ENCODE data around the gene ATOSB. TPM values are rescaled to one million over a fixed set of nuclear protein-coding genes. Genes with fewer than 3 reads are reported as not detected.

ATOSB gene
- polyA plus RNA-seq, 3 donors = 11.1 to 15.1 (median 12.9) TPM

GRCh38 chr9:35070823-35071813 lies 44.5 kb downstream of the ATOSB start:
- no peak for DNase-seq (ENCODE audit: extremely low read depth in 1 of 11, low read depth in 9 of 11, low spot score in 4 of 11)

DNA sequence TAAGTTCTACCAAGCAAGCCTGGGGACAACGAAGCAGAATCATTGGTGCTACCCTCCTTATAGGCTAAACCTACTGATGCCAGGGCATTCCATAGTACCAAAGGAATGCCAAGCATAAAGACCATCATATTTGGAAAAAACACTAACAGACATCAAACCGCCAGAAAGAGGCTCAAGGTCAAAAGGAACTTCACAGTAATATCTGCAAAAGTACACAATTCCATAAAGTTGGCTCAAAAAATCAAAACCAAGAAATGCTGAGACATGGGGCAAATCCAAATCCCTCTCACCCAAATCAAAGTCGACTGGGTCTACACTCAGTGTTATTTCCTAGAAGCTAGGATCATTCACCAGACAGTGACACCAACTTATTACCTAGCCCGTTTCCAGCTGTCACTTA lies 46.6 kb downstream of the ATOSB start:
- no peak for DNase-seq (ENCODE audit: extremely low read depth in 1 of 11, low read depth in 9 of 11, low spot score in 4 of 11)

DNA sequence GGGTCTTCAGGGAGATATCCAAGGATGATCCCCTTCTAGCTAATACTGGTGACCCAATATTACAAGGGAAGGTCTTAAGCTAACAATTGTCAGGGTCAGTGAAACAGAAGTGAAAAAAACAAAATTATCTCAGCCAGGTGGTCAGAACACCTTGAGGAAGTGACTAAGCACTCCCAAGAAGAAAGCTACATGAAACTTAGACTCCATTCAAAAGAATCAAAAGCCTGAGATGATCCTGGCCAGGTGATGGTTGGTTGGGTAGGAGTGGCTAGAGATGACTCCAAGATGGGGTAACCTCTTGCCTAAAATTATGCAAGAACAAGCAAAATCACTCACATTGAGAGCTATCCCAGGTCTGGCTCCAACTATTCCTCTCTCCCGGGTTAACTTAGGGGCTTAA lies 48.6 kb downstream of the ATOSB start:
- no peak for DNase-seq (ENCODE audit: extremely low read depth in 1 of 11, low read depth in 9 of 11, low spot score in 4 of 11)

DNA sequence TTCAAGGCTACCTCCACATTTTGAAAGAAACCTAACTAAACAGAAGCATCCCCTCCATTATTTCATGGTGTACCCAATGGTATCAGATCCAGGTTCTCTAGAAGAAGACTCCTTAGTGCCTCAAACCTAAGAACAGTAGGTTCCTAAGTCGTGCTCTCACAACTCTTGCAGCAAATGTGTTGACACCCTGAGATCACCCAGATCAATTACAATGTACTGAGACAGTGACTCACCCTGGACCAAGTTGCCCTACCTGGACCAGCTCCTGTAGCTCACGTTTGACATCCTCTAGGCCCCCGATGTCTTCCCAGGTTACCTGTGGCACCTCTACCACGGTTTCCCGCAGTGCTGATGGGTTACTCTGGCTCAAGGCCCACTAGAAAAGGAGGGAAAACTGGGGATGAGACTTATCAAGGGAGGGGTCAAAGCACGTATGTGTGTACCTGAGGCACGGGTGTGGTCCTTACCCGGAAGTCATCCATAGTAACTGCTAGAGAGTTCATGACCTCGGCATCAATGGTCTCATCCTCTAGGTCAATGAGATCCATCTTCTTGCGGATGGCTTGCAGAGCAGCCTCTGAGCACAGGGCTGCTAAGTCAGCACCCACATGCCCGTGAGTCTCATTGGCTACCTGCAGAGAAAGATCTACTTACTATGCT lies 55.0 kb downstream of the ATOSB start:
- no peak for DNase-seq (ENCODE audit: extremely low read depth in 1 of 11, low read depth in 9 of 11, low spot score in 4 of 11)

DNA sequence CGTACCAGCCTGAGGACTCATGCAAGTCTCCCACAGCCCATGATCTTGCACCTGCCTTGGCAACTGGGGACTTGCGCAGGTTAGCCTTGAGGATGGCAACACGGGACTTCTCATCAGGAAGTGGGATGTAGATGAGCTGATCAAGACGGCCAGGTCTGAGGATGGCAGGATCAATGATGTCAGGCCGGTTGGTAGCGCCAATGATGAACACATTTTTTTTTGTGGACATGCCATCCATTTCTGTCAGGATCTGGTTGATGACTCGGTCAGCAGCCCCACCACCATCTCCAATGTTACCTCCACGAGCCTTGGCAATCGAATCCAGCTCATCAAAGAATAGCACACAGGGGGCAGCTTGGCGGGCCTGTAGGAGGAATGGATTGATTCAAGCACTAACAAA lies 56.2 kb downstream of the ATOSB start:
- no peak for DNase-seq (ENCODE audit: extremely low read depth in 1 of 11, low read depth in 9 of 11, low spot score in 4 of 11)

- no peak for DNase-seq (ENCODE audit: extremely low read depth in 1 of 11, low read depth in 9 of 11, low spot score in 4 of 11)
Observed at GRCh38 chr9:35057271-35057620, 58.4 kb downstream of the ATOSB start.

GRCh38 chr9:35056571-35057270 lies 58.9 kb downstream of the ATOSB start:
- DNase-seq (ENCODE audit: extremely low read depth in 1 of 11, low read depth in 9 of 11, low spot score in 4 of 11) = no peak

DNA sequence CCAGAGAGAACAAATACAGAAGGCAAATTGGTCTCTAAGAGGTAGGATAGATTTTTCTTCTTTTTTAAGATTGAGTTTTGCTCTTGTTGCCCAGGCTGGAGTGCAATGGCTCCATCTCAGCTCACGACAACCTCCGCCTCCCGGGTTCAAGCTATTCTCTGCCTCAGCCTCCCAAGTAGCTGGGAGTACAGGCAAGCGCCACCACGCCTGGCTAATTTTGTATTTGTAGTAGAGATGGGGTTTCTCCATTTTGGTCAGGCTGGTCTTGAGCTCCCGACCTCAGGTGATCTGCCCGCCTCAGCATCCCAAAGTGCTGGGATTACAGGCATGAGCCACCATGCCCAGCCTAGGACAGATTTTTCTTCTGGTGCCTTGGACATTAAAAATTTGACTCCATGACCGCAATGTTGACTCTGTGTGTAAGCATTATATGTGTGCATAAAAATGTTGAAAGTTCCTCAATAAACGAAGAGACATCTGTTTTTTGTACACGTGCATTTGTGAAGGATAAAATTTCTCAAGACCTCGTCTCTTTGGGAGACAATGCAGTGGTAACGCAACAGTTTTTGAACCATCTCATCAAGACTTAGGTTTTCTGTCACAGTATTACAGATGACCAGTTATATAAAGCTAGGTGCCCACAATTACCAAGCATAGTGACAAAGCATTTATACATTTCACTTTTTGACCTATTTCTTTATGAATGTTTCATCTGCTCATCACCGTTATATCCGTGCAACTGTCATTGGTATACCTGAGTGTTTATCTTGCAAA lies 60.6 kb downstream of the ATOSB start:
- DNase-seq (ENCODE audit: extremely low read depth in 1 of 11, low read depth in 9 of 11, low spot score in 4 of 11) = no peak

- DNase-seq (ENCODE audit: extremely low read depth in 1 of 11, low read depth in 9 of 11, low spot score in 4 of 11) = no peak
Observed at GRCh38 chr9:35054185-35054835, 61.4 kb downstream of the ATOSB start.

Other genes with a start within 250 kb of the ATOSB start
- under 1 TPM; 0.14 to 0.47 (median 0.18) TPM for gene PHF24, start 157.6 kb downstream of the ATOSB start, polyA plus RNA-seq (ENCODE audit: insufficient read length in 3 of 3)
- gene DNAJB5, start 126.1 kb downstream of the ATOSB start, polyA plus RNA-seq (ENCODE audit: insufficient read length in 3 of 3) = 10 to 100 TPM in 2 of 3 donors, 1 to 10 TPM in 1; 8.1 to 12.1 (median 10.0) TPM
- 100 to 1,000 TPM; 242 to 277 (median 251) TPM for gene VCP, start 43.2 kb downstream of the ATOSB start, polyA plus RNA-seq (ENCODE audit: insufficient read length in 3 of 3)
- 10 to 100 TPM; 39.7 to 44.9 (median 42.9) TPM for gene FANCG, start 35.9 kb downstream of the ATOSB start, polyA plus RNA-seq (ENCODE audit: insufficient read length in 3 of 3)
- 10 to 100 TPM; 29.8 to 40.0 (median 33.8) TPM for gene PIGO, start 19.3 kb downstream of the ATOSB start, polyA plus RNA-seq (ENCODE audit: insufficient read length in 3 of 3)
- 100 to 1,000 TPM; 125 to 135 (median 130) TPM for gene STOML2, start 12.7 kb downstream of the ATOSB start, polyA plus RNA-seq (ENCODE audit: insufficient read length in 3 of 3)
- 10 to 100 TPM; 25.5 to 29.6 (median 26.9) TPM for gene UNC13B, start 46.1 kb upstream of the ATOSB start, polyA plus RNA-seq (ENCODE audit: insufficient read length in 3 of 3)